ENCODE data around the gene PLXNC1.

The PLXNC1 gene

GRCh38 chr12:94239332-94239993, 91.1 kb downstream of the PLXNC1 start:
- Histone ChIP-seq H3K9me3 (ENCODE audit: control insufficient read depth, insufficient read depth, low read length) (no peaks in the 10 kb centered on the region), H3K4me3 (ENCODE audit: low read depth, low read length) (no peak overlapping the region), H3K27me3 (ENCODE audit: control insufficient read depth, insufficient read depth, low read length) (no peaks in the 10 kb centered on the region), H3K4me1 (ENCODE audit: control insufficient read depth, insufficient read depth, low read length) (no peaks in the 10 kb centered on the region), H3K9ac (ENCODE audit: low read depth, low read length) (no peak overlapping the region), H3K36me3 (ENCODE audit: control insufficient read depth, insufficient read depth, low read length) (no peaks in the 10 kb centered on the region)

DNA sequence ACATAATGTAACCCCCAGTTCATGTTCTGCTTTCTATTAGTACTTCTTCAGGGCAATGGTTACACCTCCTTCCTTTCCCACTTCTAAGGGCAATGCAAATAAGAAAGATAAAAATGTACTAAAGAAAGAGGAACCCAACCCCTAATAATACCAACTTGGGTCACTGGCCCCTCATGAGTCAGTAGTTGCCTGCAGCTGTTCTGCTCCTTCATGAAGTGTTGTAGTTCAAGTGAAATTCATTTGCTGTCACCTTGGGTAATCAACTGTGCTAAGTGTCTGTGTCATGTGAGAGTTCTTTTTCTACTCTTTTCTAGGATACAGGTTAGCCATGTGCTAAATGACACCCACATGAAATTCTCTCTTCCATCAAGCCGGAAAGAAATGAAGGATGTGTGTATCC, 91.8 kb downstream of the PLXNC1 start:
- Histone ChIP-seq H3K9me3 (ENCODE audit: control insufficient read depth, insufficient read depth, low read length) (no peaks in the 10 kb centered on the region), H3K4me3 (ENCODE audit: low read depth, low read length) (no peak overlapping the region), H3K27me3 (ENCODE audit: control insufficient read depth, insufficient read depth, low read length) (no peaks in the 10 kb centered on the region), H3K9ac (ENCODE audit: low read depth, low read length) (no peak overlapping the region), H3K4me1 (ENCODE audit: control insufficient read depth, insufficient read depth, low read length) (no peaks in the 10 kb centered on the region), H3K36me3 (ENCODE audit: control insufficient read depth, insufficient read depth, low read length) (no peaks in the 10 kb centered on the region)

GRCh38 chr12:94242901-94243300, 94.5 kb downstream of the PLXNC1 start:
- no peaks in the 10 kb centered on the region for H3K9me3 ChIP-seq (ENCODE audit: control insufficient read depth, insufficient read depth, low read length)
- no peak overlapping the region for H3K9ac ChIP-seq (ENCODE audit: low read depth, low read length)
- no peaks in the 10 kb centered on the region for H3K4me1 ChIP-seq (ENCODE audit: control insufficient read depth, insufficient read depth, low read length)
- no peak overlapping the region for H3K4me3 ChIP-seq (ENCODE audit: low read depth, low read length)
- no peaks in the 10 kb centered on the region for H3K36me3 ChIP-seq (ENCODE audit: control insufficient read depth, insufficient read depth, low read length)
- no peaks in the 10 kb centered on the region for H3K27me3 ChIP-seq (ENCODE audit: control insufficient read depth, insufficient read depth, low read length)

- Histone ChIP-seq H3K9ac (ENCODE audit: low read depth, low read length) (no peak overlapping the region), H3K4me1 (ENCODE audit: control insufficient read depth, insufficient read depth, low read length) (no peaks in the 10 kb centered on the region), H3K9me3 (ENCODE audit: control insufficient read depth, insufficient read depth, low read length) (no peaks in the 10 kb centered on the region), H3K36me3 (ENCODE audit: control insufficient read depth, insufficient read depth, low read length) (no peaks in the 10 kb centered on the region), H3K27me3 (ENCODE audit: control insufficient read depth, insufficient read depth, low read length) (no peaks in the 10 kb centered on the region), H3K4me3 (ENCODE audit: low read depth, low read length) (no peak overlapping the region)
Observed at GRCh38 chr12:94244165-94245133, 96.1 kb downstream of the PLXNC1 start.

- no peaks in the 10 kb centered on the region for H3K36me3 ChIP-seq (ENCODE audit: control insufficient read depth, insufficient read depth, low read length)
- no peaks in the 10 kb centered on the region for H3K27me3 ChIP-seq (ENCODE audit: control insufficient read depth, insufficient read depth, low read length)
- no peak overlapping the region for H3K4me3 ChIP-seq (ENCODE audit: low read depth, low read length)
- no peaks in the 10 kb centered on the region for H3K9me3 ChIP-seq (ENCODE audit: control insufficient read depth, insufficient read depth, low read length)
- H3K4me1 ChIP-seq (ENCODE audit: control insufficient read depth, insufficient read depth, low read length) = no peaks in the 10 kb centered on the region
- no peak overlapping the region for H3K9ac ChIP-seq (ENCODE audit: low read depth, low read length)
Observed at GRCh38 chr12:94245631-94246383, 97.4 kb downstream of the PLXNC1 start.

DNA sequence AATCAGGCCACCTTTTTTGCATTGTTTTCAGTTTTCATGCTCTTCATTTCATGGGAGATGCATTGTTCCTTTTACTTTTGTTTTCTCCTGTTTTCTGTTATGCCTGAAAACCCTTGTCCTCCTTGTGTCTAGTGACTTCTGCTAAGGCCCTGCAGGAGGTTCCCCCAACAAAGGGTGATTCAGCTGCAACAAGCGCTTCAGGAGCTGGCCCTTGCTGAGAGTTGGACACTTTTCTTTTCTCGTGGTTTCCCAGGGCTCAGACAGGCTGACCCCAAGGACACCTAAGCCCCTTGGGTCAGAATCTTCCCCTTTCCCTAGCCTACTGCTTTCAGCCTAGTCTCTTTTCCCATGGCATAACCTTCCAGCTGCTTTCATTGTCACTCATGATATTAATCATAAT, 98.9 kb downstream of the PLXNC1 start:
- Histone ChIP-seq H3K36me3 (ENCODE audit: control insufficient read depth, insufficient read depth, low read length) (no peaks in the 10 kb centered on the region), H3K4me3 (ENCODE audit: low read depth, low read length) (no peak overlapping the region), H3K9ac (ENCODE audit: low read depth, low read length) (no peak overlapping the region), H3K27me3 (ENCODE audit: control insufficient read depth, insufficient read depth, low read length) (no peaks in the 10 kb centered on the region), H3K4me1 (ENCODE audit: control insufficient read depth, insufficient read depth, low read length) (no peaks in the 10 kb centered on the region), H3K9me3 (ENCODE audit: control insufficient read depth, insufficient read depth, low read length) (no peaks in the 10 kb centered on the region)

DNA sequence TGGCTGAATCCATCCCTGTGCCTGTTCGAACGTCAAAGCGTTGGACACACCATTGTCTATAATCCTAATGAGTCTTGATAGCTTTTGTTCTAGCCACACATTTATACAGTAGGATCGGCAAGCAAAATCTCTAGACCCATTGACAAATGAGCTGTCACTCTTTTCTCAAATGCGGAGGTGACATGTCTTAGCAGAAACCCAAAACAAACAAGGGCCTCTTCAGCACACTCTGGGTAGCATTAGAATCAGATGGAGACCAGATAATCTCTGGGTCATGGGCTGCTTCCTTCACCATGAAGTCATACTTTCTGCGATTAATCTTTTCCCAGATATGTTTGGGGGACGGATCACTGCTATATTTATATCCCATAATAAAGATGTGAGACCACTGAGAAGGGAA, 100.2 kb downstream of the PLXNC1 start:
- Histone ChIP-seq H3K9me3 (ENCODE audit: control insufficient read depth, insufficient read depth, low read length) (no peaks in the 10 kb centered on the region), H3K9ac (ENCODE audit: low read depth, low read length) (no peak overlapping the region), H3K4me3 (ENCODE audit: low read depth, low read length) (no peak overlapping the region), H3K36me3 (ENCODE audit: control insufficient read depth, insufficient read depth, low read length) (no peaks in the 10 kb centered on the region), H3K4me1 (ENCODE audit: control insufficient read depth, insufficient read depth, low read length) (no peaks in the 10 kb centered on the region), H3K27me3 (ENCODE audit: control insufficient read depth, insufficient read depth, low read length) (no peaks in the 10 kb centered on the region)

DNA sequence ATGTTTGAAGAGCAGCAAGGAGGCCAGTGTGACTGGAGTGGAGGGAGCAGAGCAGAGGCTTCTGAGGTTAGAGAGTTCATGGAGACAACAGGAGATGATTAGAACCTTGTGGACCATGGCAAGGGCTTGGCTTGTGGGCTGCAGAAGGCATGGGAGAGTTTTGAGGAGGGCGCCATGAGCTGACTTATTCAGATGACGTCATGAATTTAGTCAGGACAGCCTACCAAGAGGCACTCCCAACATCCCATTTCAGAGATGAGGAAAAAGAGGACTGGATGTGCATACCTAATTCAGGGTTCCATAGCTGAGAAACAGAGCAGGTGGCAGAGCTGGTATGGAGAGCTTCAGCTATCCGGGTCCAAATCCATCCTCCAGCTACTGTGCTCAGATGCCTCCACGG, 101.8 kb downstream of the PLXNC1 start:
- Histone ChIP-seq H3K36me3 (ENCODE audit: control insufficient read depth, insufficient read depth, low read length) (no peaks in the 10 kb centered on the region), H3K4me3 (ENCODE audit: low read depth, low read length) (no peak overlapping the region), H3K27me3 (ENCODE audit: control insufficient read depth, insufficient read depth, low read length) (no peaks in the 10 kb centered on the region), H3K9me3 (ENCODE audit: control insufficient read depth, insufficient read depth, low read length) (no peaks in the 10 kb centered on the region), H3K4me1 (ENCODE audit: control insufficient read depth, insufficient read depth, low read length) (peaks cover 3% of the 10 kb centered on the region), H3K9ac (ENCODE audit: low read depth, low read length) (no peak overlapping the region)

DNA sequence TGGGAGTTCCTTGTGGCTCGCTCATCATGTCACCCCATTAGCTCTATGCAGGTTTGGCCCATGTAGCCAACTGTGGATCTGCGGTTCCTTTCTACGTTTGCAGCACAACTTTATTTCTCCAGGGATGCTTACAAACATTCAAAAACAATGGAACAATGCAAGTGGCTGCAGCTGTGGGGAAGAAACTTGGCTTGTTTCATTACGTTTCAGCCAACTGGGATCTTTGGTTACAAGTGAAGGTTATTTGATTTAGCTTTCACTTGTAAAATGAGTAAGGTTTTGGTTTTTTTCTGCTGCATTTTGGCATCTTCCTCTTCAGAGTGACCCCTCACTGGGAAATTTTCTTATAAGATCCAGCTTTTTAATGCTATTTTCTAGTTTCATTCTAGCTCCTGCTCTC, 105.9 kb downstream of the PLXNC1 start:
- H3K4me1 ChIP-seq (ENCODE audit: control insufficient read depth, insufficient read depth, low read length) = peaks cover 3% of the 10 kb centered on the region
- no peak overlapping the region for H3K9ac ChIP-seq (ENCODE audit: low read depth, low read length)
- H3K27me3 ChIP-seq (ENCODE audit: control insufficient read depth, insufficient read depth, low read length) = no peaks in the 10 kb centered on the region
- no peak overlapping the region for H3K4me3 ChIP-seq (ENCODE audit: low read depth, low read length)
- no peaks in the 10 kb centered on the region for H3K9me3 ChIP-seq (ENCODE audit: control insufficient read depth, insufficient read depth, low read length)
- no peaks in the 10 kb centered on the region for H3K36me3 ChIP-seq (ENCODE audit: control insufficient read depth, insufficient read depth, low read length)

GRCh38 chr12:94255006-94255405, 106.6 kb downstream of the PLXNC1 start:
- Histone ChIP-seq H3K36me3 (ENCODE audit: control insufficient read depth, insufficient read depth, low read length) (no peaks in the 10 kb centered on the region), H3K9ac (ENCODE audit: low read depth, low read length) (no peak overlapping the region), H3K27me3 (ENCODE audit: control insufficient read depth, insufficient read depth, low read length) (no peaks in the 10 kb centered on the region), H3K9me3 (ENCODE audit: control insufficient read depth, insufficient read depth, low read length) (no peaks in the 10 kb centered on the region), H3K4me3 (ENCODE audit: low read depth, low read length) (no peak overlapping the region), H3K4me1 (ENCODE audit: control insufficient read depth, insufficient read depth, low read length) (peaks cover 3% of the 10 kb centered on the region)

GRCh38 chr12:94255428-94255827, 107.1 kb downstream of the PLXNC1 start:
- no peak overlapping the region for H3K9ac ChIP-seq (ENCODE audit: low read depth, low read length)
- no peaks in the 10 kb centered on the region for H3K9me3 ChIP-seq (ENCODE audit: control insufficient read depth, insufficient read depth, low read length)
- no peak overlapping the region for H3K4me3 ChIP-seq (ENCODE audit: low read depth, low read length)
- peaks cover 3% of the 10 kb centered on the region for H3K4me1 ChIP-seq (ENCODE audit: control insufficient read depth, insufficient read depth, low read length)
- H3K27me3 ChIP-seq (ENCODE audit: control insufficient read depth, insufficient read depth, low read length) = no peaks in the 10 kb centered on the region
- no peaks in the 10 kb centered on the region for H3K36me3 ChIP-seq (ENCODE audit: control insufficient read depth, insufficient read depth, low read length)
